IMR-90 (cell line): Measurements from ENCODE around the gene AGBL1. TPM values are rescaled to one million over a fixed set of nuclear protein-coding genes. Genes with fewer than 3 reads are reported as not detected.
"Not testable (repeated sequence)": the region's sequence is repeated elsewhere in the genome, so short reads cannot be mapped to it uniquely, and the experiment has no call there.

Experiments used
- ATAC-seq: fragments of 200-7000 bp; cut with Tn5 transposase; 2 replicates; pipeline ENCODE4 v1.9.1; 2020; ENCODE audit warnings: low read depth, mild to moderate bottlenecking, moderate library complexity
- BruUV-seq: library from RNA; stranded (reverse); fragments of 400-500 nt; replicated peaks from 2 replicates; lab custom pipeline; 2021; lab: Mats Ljungman, UMichigan
- CTCF ChIA-PET: fragments of 300-600 bp; formaldehyde crosslinking; extraction: SDS; loops from one replicate; lab custom pipeline; 2021; ENCODE audit warnings: antibody characterized with exemption; lab: Yijun Ruan, JAX
- POLR2A ChIA-PET: fragments of 300-600 bp; sonication (Branson Sonifier 250); formaldehyde crosslinking; loops from one replicate; lab custom pipeline; 2022; ENCODE audit warnings: antibody characterized with exemption; ENCODE audit not compliant: unreplicated experiment; lab: Charles Lee
- DNase-seq: peaks from one replicate; pipeline ENCODE4 v3.0.0; 2013
- H2AFZ ChIP-seq: replicated peaks from 2 replicates; pipeline ENCODE3; 2013; ENCODE audit warnings: low read length, mild to moderate bottlenecking; ENCODE audit not compliant: poor library complexity
- H2AK5ac ChIP-seq: 2 replicates; pipeline ENCODE4 v1.6.1; 2013; ENCODE audit warnings: low read depth, low read length, inconsistent platforms
- H2AK9ac ChIP-seq: replicated peaks from 2 replicates; pipeline ENCODE3; 2013; ENCODE audit warnings: mild to moderate bottlenecking, low read depth, low read length, moderate library complexity; ENCODE audit not compliant: poor library complexity
- H2BK120ac ChIP-seq: 2 replicates; pipeline ENCODE4 v1.6.1; 2013; ENCODE audit warnings: low read depth, low read length, inconsistent platforms
- H2BK15ac ChIP-seq: 3 replicates; pipeline ENCODE4 v1.6.1; 2013; ENCODE audit warnings: low read depth, low read length, inconsistent platforms
- H2BK20ac ChIP-seq: 2 replicates; pipeline ENCODE4 v1.6.1; 2013; ENCODE audit warnings: low read depth, mild to moderate bottlenecking, inconsistent platforms, low read length, moderate library complexity
- H2BK5ac ChIP-seq: 2 replicates; pipeline ENCODE4 v1.6.1; 2013; ENCODE audit warnings: mild to moderate bottlenecking, low read depth, low read length, inconsistent platforms; ENCODE audit not compliant: poor library complexity, severe bottlenecking
- H3K14ac ChIP-seq: replicated peaks from 2 replicates; pipeline ENCODE4 v1.6.1; 2013; ENCODE audit warnings: low read depth, low read length, inconsistent platforms
- H3K18ac ChIP-seq: 2 replicates; pipeline ENCODE4 v1.6.1; 2013; ENCODE audit warnings: low read depth, low read length, control low read depth
- H3K23ac ChIP-seq: 2 replicates; pipeline ENCODE4 v1.6.1; 2013; ENCODE audit warnings: low read depth, low read length, inconsistent platforms
- H3K27ac ChIP-seq: 2 replicates; pipeline ENCODE4 v1.5.1; 2013; ENCODE audit warnings: mild to moderate bottlenecking, control low read depth, low read length; ENCODE audit not compliant: insufficient read depth
- H3K27me3 ChIP-seq: 2 replicates; pipeline ENCODE4 v1.6.1; 2013; ENCODE audit warnings: low read length; ENCODE audit not compliant: control insufficient read depth, insufficient read depth
- H3K36me3 ChIP-seq: 2 replicates; pipeline ENCODE4 v1.6.1; 2013; ENCODE audit warnings: low read length, mixed read lengths; ENCODE audit not compliant: control insufficient read depth, insufficient read depth
- H3K4ac ChIP-seq: 2 replicates; pipeline ENCODE4 v1.6.1; 2013; ENCODE audit warnings: low read depth, low read length, inconsistent platforms
- H3K4me1 ChIP-seq: 2 replicates; pipeline ENCODE4 v1.6.1; 2013; ENCODE audit warnings: low read length, mixed read lengths; ENCODE audit not compliant: control insufficient read depth, insufficient read depth
- H3K4me2 ChIP-seq: 2 replicates; pipeline ENCODE4 v1.6.1; 2013; ENCODE audit warnings: low read depth, mild to moderate bottlenecking, control low read depth, low read length, moderate library complexity
- H3K4me3 ChIP-seq: 2 replicates; pipeline ENCODE4 v1.5.1; 2013; ENCODE audit warnings: low read depth, mild to moderate bottlenecking, control low read depth, low read length, moderate library complexity; ENCODE audit not compliant: insufficient read depth
- H3K56ac ChIP-seq: 2 replicates; pipeline ENCODE4 v1.6.1; 2013; ENCODE audit warnings: low read length, inconsistent platforms; ENCODE audit not compliant: insufficient read depth; ENCODE audit errors: extremely low read depth
- H3K79me1 ChIP-seq, 2 experiments: 2 replicates each; pipeline ENCODE4 v1.6.1; 2013; ENCODE audit warnings: low read length in 2 of 2, inconsistent platforms in 1 of 2, low read depth in 1 of 2
- H3K9ac ChIP-seq: 2 replicates; pipeline ENCODE4 v1.6.1; 2013; ENCODE audit warnings: low read depth, low read length, control low read depth
- H3K9me1 ChIP-seq: 2 replicates; pipeline ENCODE4 v1.6.1; 2013; ENCODE audit warnings: low read length, inconsistent platforms; ENCODE audit not compliant: insufficient read depth
- H3K9me3 ChIP-seq: 2 replicates; pipeline ENCODE4 v1.6.1; 2013; ENCODE audit warnings: low read length; ENCODE audit not compliant: control insufficient read depth, insufficient read depth
- H4K20me1 ChIP-seq: 2 replicates; pipeline ENCODE4 v1.6.1; 2013; ENCODE audit warnings: low read length, inconsistent platforms; ENCODE audit not compliant: insufficient read depth
- H4K5ac ChIP-seq: 2 replicates; pipeline ENCODE4 v1.6.1; 2013; ENCODE audit warnings: mild to moderate bottlenecking, low read depth, low read length, control low read depth
- H4K8ac ChIP-seq, 2 experiments: 2 replicates each; pipeline ENCODE4 v1.6.1; 2013; ENCODE audit warnings: low read depth in 2 of 2, low read length in 2 of 2, control low read depth in 1 of 2, inconsistent platforms in 1 of 2
- H4K91ac ChIP-seq: 2 replicates; pipeline ENCODE4 v1.6.1; 2013; ENCODE audit warnings: low read depth, low read length, inconsistent platforms; ENCODE audit not compliant: insufficient read depth
- WGBS, 2 experiments: methylation state at CpG; one replicate each; pipeline versions ENCODE4 v1.1.5 to v1.1.7; 2013; ENCODE audit warnings: missing lambda C conversion rate in 2 of 2; ENCODE audit not compliant: insufficient read length in 1 of 2; ENCODE audit errors: extremely low coverage in 2 of 2; 5-methylcytosine and 5-hydroxymethylcytosine counted together
- dilution Hi-C: fragments of 300-500 bp; cut with HindIII; formaldehyde crosslinking; loops from one replicate; pipeline ENCODE4 v1.14.3; 2018; ENCODE audit warnings: low sequenced_read_pairs; ENCODE audit not compliant: unreplicated experiment
- in situ Hi-C: fragments of 300-500 bp; cut with MboI; formaldehyde crosslinking; loops from 3 replicates; pipeline ENCODE4 v1.14.3; 2019; ENCODE audit warnings: low sequenced_read_pairs, inconsistent platforms, mixed read lengths
- intact Hi-C: fragments of 100-400 bp; cut with micrococcal nuclease; formaldehyde crosslinking; loops from 2 replicates; pipeline ENCODE4 v1.10.0; 2022
- polyA plus RNA-seq, 3 experiments: library from polyadenylated mRNA; depleted of rRNA; stranded (reverse); fragments of >200 nt; gene quantifications; 2 replicates each; pipeline ENCODE4 v1.2.3, GENCODE V29; 2012; ENCODE audit warnings: low replicate concordance in 1 of 3
- total RNA-seq: library from RNA; depleted of rRNA; stranded (reverse); fragments of >200 nt; gene quantifications from 2 replicates; pipeline ENCODE4 v1.2.3, GENCODE V29; 2012

Gene AGBL1
- total and polyA plus RNA-seq, 2 of the 4 experiments (the other 2 are of a cell fraction): not detected

- intact Hi-C loops, DNase-seq, dilution Hi-C loops, H3K4me2 ChIP-seq, H3K23ac ChIP-seq, ATAC-seq, in situ Hi-C loops, H3K4me3 ChIP-seq, H4K5ac ChIP-seq, H2AK5ac ChIP-seq, H4K91ac ChIP-seq, H3K18ac ChIP-seq, H2BK120ac ChIP-seq, BruUV-seq, H3K36me3 ChIP-seq, H3K27me3 ChIP-seq, H2AFZ ChIP-seq, H2BK15ac ChIP-seq, CTCF ChIA-PET, H4K20me1 ChIP-seq, H2AK9ac ChIP-seq, H3K4me1 ChIP-seq, H3K9ac ChIP-seq, H3K14ac ChIP-seq, POLR2A ChIA-PET, H3K9me1 ChIP-seq, H2BK20ac ChIP-seq, H3K79me1 ChIP-seq, H3K4ac ChIP-seq, H3K27ac ChIP-seq, H3K56ac ChIP-seq, H4K8ac ChIP-seq, H2BK5ac ChIP-seq: not testable (repeated sequence)
- peaks cover 17% of the 10 kb centered on the region for H3K9me3 ChIP-seq
- WGBS, 2 experiments: 50% methylated on average over 1 of the region's 3 CpGs; no CpG with 5 or more reads in 1 of the 2 experiments
These were observed 799.2 kb downstream of the AGBL1 start for GRCh38 chr15:86878844-86879243.
